ENCODE data around the gene SSBP2. TPM values are rescaled to one million over a fixed set of nuclear protein-coding genes. Genes with fewer than 3 reads are reported as not detected.

SSBP2 gene
- total RNA-seq, 2 experiments from 2014 or later, result 32.5 to 35.4 TPM

DNA sequence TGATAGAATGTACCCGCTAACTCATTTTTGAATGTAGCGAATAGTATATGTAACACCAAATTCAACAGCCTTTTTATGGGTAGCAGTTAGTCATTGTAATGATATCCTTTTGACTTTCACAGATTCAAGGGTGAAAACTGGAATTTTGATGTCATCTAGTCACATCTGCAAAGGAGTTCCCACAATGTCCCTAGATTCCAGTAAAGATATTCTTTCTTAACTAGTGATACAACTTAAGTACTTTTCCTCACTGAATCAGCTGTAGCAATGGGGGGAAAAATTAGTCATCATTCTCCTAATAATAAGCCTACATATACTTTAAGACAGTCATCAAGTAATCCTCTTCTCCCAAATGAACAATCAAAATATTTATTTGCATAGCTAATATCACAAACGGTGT lies 11.5 kb upstream of the SSBP2 start:
- H3K27ac Mint-ChIP-seq, result no peak overlapping the region
- H3K9me3 Mint-ChIP-seq, result no peaks in the 10 kb centered on the region
- no peak for DNase-seq
- no peak overlapping the region for H3K4me3 Mint-ChIP-seq
- peaks cover 8% of the 10 kb centered on the region for H3K4me1 Mint-ChIP-seq
- H3K27me3 Mint-ChIP-seq, result peaks cover 7% of the 10 kb centered on the region
- peaks cover 2% of the 10 kb centered on the region for H3K36me3 Mint-ChIP-seq
- ATAC-seq (ENCODE audit: low read depth), result no peak
- POLR2A ChIA-PET, result no interaction called here

DNA sequence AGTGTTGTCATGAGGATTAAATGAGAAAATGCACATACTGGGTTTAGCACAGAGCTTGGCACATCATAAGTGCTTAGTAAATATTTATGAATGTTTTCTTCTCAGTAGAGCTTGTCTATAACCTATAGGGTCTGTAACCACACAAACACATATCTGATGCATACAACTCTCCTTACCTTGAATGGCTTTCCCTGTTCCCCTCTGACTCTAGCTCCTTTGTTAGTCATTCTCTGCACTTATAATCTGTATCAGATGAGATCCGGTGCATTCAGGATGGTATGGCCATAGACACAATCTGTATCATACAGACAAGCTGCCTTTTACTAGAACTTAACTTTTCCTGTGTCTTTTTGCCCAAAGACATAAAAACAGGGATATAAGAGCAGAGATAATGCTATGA lies 11.1 kb upstream of the SSBP2 start:
- Mint-ChIP-seq H3K36me3 (peaks cover 2% of the 10 kb centered on the region), H3K9me3 (no peaks in the 10 kb centered on the region)

DNA sequence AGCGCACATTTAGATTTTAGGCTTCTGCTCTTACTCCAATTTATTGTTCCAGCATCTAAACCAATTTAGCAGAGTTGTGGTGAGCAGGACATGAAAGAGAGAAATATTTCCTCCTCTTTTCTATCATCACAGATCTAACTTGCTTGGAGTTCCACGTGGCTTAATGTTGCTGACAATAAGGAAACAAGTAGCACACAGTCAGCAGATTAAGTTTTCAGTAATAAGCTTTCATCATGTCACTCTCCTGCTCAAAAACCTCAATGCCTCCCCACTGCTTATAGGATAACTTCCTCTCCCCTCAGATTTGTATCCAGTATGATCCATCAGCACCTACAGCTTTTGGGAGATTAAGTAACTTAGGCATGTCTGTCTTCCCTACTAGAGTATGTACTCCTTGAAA lies 10.4 kb upstream of the SSBP2 start:
- Mint-ChIP-seq H3K4me3 (no peak overlapping the region), H3K27me3 (peaks cover 7% of the 10 kb centered on the region), H3K36me3 (peaks cover 2% of the 10 kb centered on the region), H3K4me1 (peaks cover 8% of the 10 kb centered on the region), H3K9me3 (no peaks in the 10 kb centered on the region), H3K27ac (no peak overlapping the region)
- POLR2A ChIA-PET, result interaction anchor here (1.4 kb wide), 1 partner anchor 10 kb away, joined by 4 read pairs; the partner anchor contains the start of gene SSBP2
- ATAC-seq (ENCODE audit: low read depth) (no peak), DNase-seq (no peak)

More for the DNA sequence above, 11.1 kb upstream of the SSBP2 start:
- Mint-ChIP-seq H3K4me3 (no peak overlapping the region), H3K4me1 (peaks cover 8% of the 10 kb centered on the region), H3K27me3 (peaks cover 7% of the 10 kb centered on the region), H3K27ac (no peak overlapping the region)
- no peak for ATAC-seq (ENCODE audit: low read depth)
- POLR2A ChIA-PET, result no interaction called here
- DNase-seq, result no peak

DNA sequence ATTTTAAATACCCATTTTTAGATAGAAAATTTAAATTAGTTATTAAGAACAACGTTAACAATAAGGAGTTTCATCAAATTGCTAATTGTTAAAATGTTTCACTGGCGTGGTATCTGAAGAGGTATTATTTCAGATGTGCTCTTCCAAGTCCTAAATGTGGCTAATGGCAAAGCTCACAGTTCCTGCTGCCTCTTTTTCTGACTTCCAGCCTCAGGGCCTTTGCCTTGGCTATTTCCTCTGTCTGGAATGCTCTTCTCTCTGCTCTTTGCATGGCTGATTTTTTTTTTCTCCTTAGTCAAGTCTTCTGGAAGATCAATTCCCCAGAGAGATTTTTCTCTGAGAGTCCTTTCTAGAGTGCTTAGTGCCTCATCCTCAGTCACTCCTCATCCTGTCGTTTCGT lies 9.6 kb upstream of the SSBP2 start:
- no peak overlapping the region for H3K4me3 Mint-ChIP-seq
- peaks cover 8% of the 10 kb centered on the region for H3K4me1 Mint-ChIP-seq
- H3K36me3 Mint-ChIP-seq, result peaks cover 2% of the 10 kb centered on the region
- POLR2A ChIA-PET, result interaction anchor here (1.4 kb wide), 1 partner anchor 9 kb away, joined by 4 read pairs; the partner anchor contains the start of gene SSBP2
- ATAC-seq (ENCODE audit: low read depth), result no peak
- no peak overlapping the region for H3K27ac Mint-ChIP-seq
- H3K9me3 Mint-ChIP-seq, result no peaks in the 10 kb centered on the region
- peaks cover 7% of the 10 kb centered on the region for H3K27me3 Mint-ChIP-seq
- no peak for DNase-seq

DNA sequence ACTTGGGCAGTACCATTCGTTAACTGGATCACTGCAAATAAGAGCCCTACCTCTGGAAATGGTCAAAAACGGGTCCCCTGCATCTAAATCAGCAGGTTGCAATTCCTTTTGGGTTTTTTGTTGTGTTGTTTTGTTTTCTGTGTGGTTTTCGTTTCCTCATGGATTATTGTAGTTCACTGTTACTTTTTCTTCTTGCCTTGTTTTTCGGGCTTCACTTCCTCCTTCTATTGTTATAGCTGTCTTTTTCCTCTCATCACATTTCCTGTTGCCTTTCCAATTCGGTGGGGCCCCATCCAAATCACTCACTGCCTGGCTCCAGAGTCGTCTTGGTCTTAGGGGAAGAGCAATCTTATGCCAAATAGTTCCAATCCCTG lies 8.7 kb upstream of the SSBP2 start:
- no peak for DNase-seq
- Mint-ChIP-seq H3K36me3 (peaks cover 2% of the 10 kb centered on the region), H3K4me3 (no peak overlapping the region), H3K9me3 (no peaks in the 10 kb centered on the region), H3K27ac (no peak overlapping the region), H3K27me3 (peaks cover 7% of the 10 kb centered on the region), H3K4me1 (peaks cover 8% of the 10 kb centered on the region)
- no peak for ATAC-seq (ENCODE audit: low read depth)
- POLR2A ChIA-PET, result interaction anchor here (2.2 kb wide), 1 partner anchor 92 kb away, joined by 5 read pairs; no protein-coding TSS in a partner anchor

DNA sequence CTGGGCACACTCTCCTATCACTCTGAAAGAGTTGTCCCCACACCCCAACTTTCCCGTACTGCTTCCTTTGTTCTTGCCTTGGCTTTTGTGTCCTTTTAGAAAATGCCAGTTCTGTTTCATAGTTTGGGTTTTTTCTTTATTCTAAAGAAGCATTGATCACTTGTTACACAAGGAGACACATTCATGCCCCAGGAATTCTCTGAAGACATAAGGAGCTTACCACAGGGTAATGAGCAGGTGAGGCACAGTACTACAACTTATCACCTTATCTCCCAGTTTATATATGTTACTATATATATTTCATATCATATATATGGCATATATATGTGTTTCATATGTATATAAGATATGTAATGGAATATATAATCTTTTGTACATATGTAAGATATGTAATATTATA lies 6.5 kb upstream of the SSBP2 start:
- Mint-ChIP-seq H3K9me3 (no peaks in the 10 kb centered on the region), H3K4me1 (peaks cover 9% of the 10 kb centered on the region), H3K36me3 (peaks cover 5% of the 10 kb centered on the region), H3K27me3 (peaks cover 9% of the 10 kb centered on the region), H3K4me3 (no peak overlapping the region), H3K27ac (no peak overlapping the region)
- ATAC-seq (ENCODE audit: low read depth) (no peak), DNase-seq (no peak)
- POLR2A ChIA-PET, result no interaction called here

DNA sequence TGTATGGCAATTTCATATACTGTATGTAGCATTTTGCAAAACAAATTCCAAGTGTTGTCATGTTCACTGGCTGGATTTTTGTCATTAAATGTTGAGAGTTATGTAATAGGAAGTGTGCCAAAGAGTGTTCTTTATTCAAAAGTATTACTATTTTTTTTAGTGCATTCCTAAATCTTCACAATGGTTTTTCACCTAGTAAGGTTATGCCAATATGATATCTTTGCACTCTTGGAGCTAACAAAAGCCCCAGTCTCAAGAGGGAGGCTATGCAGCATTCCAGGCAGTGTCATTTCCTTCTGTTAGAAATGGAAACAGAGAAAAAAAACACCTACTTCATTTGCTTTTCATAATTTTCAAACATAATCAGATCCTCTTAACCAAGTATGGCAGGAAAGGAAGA lies 5.1 kb upstream of the SSBP2 start:
- peaks cover 11% of the 10 kb centered on the region for H3K4me1 Mint-ChIP-seq

DNA sequence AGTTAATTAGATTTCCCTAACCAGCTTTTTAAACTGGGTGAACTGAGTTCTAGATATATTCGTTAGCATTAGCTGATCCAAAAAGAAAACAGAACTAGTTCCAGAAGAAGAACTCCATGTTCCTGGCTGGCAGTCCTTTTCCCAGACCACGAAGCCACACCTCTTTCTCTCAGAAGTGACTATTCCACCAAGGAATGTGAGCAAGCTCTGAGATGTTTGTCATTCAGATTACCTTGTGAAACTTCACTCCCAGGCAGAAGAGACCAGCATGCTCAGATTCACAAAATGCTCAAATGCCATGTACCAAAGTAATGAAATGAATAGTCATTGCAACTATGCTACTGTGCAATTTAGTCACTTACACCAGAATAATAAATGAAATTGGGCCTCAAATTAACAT lies 4.4 kb upstream of the SSBP2 start:
- DNase-seq, result no peak
- POLR2A ChIA-PET, result no interaction called here
- Mint-ChIP-seq H3K36me3 (peaks cover 5% of the 10 kb centered on the region), H3K4me3 (no peak overlapping the region), H3K9me3 (no peaks in the 10 kb centered on the region), H3K27ac (no peak overlapping the region), H3K4me1 (peaks cover 11% of the 10 kb centered on the region), H3K27me3 (peaks cover 5% of the 10 kb centered on the region)
- no peak for ATAC-seq (ENCODE audit: low read depth)

More for the DNA sequence above, 5.1 kb upstream of the SSBP2 start:
- POLR2A ChIA-PET, result no interaction called here
- peaks cover 5% of the 10 kb centered on the region for H3K27me3 Mint-ChIP-seq
- ATAC-seq (ENCODE audit: low read depth) (no peak), DNase-seq (no peak)
- no peak overlapping the region for H3K27ac Mint-ChIP-seq
- H3K36me3 Mint-ChIP-seq, result peaks cover 5% of the 10 kb centered on the region
- no peak overlapping the region for H3K4me3 Mint-ChIP-seq
- no peaks in the 10 kb centered on the region for H3K9me3 Mint-ChIP-seq

DNA sequence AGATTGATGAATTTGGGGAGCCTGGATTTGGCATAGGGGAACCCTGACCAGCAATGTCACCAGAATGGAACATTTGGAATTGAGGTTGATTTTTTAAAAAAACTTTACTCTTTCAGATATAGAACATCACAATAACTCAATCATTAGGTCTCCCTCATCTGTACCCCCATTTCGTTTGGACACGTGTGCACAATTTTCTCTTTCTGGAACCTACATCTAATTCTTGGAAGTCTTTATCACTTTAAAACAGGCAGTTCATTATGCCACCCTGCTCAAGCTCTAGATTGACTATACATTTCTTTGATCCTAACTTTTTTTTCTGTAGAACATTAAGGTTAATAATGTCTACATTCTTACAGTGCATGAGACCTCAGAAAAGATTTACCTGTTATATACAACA lies 3.7 kb upstream of the SSBP2 start:
- POLR2A ChIA-PET, result no interaction called here
- DNase-seq, result no peak
- H3K9me3 Mint-ChIP-seq, result no peaks in the 10 kb centered on the region
- ATAC-seq (ENCODE audit: low read depth), result no peak
- H3K27me3 Mint-ChIP-seq, result peaks cover 4% of the 10 kb centered on the region
- H3K4me1 Mint-ChIP-seq, result peaks cover 10% of the 10 kb centered on the region
- peaks cover 5% of the 10 kb centered on the region for H3K36me3 Mint-ChIP-seq
- H3K27ac Mint-ChIP-seq, result no peak overlapping the region
- H3K4me3 Mint-ChIP-seq, result no peak overlapping the region

DNA sequence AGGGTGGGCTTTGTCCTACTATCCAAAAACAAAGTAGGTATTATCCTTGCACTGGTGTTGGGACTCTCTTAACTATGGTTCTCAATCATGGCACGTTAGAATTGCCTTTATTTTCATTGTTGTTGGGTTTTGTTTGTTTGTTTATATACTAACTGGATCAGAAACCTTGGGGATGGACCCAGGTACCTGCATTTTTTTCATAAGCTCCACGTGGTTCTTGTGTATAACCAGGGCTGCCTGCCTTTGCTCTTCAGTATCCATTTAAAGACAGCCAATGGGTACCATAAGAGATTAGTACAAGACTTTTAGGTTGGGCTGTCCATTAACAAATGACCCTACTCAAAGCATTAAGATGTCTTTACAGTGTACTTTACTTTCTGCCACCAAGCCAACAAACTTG lies 2.5 kb upstream of the SSBP2 start:
- peaks cover 16% of the 10 kb centered on the region for H3K27me3 Mint-ChIP-seq
- no peak overlapping the region for H3K27ac Mint-ChIP-seq
- ATAC-seq (ENCODE audit: low read depth) (no peak), DNase-seq (no peak)
- peaks cover 15% of the 10 kb centered on the region for H3K4me1 Mint-ChIP-seq
- POLR2A ChIA-PET, result interaction anchor here (6.3 kb wide), 1 partner anchor 99 kb away, joined by 215 read pairs; no protein-coding TSS in a partner anchor
- no peak overlapping the region for H3K4me3 Mint-ChIP-seq
- H3K36me3 Mint-ChIP-seq, result peaks cover 5% of the 10 kb centered on the region
- no peaks in the 10 kb centered on the region for H3K9me3 Mint-ChIP-seq

DNA sequence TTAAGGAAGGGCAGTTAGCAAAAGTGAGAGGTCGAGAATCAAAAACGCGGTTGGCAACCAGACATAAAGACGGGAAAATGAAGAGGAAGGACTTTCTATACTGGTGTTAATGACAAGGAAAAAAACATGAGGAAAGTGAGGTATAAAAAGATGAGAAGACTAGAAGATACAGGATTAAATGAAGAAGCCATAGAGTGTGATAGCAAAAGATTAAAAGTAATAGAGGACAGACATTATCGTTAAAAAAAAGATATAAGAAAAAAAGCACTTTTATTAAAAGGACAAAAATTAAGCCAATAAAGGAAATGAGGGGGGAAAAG lies 1.7 kb upstream of the SSBP2 start:
- POLR2A ChIA-PET, result interaction anchor here (6.3 kb wide), 1 partner anchor 100 kb away, joined by 215 read pairs; no protein-coding TSS in a partner anchor
- Mint-ChIP-seq H3K36me3 (peaks cover 3% of the 10 kb centered on the region), H3K4me3 (no peak overlapping the region), H3K9me3 (no peaks in the 10 kb centered on the region), H3K4me1 (peaks cover 18% of the 10 kb centered on the region), H3K27ac (peak overlapping the region; percentile 63), H3K27me3 (peaks cover 23% of the 10 kb centered on the region)
- no peak for DNase-seq
- ATAC-seq (ENCODE audit: low read depth), result no peak

DNA sequence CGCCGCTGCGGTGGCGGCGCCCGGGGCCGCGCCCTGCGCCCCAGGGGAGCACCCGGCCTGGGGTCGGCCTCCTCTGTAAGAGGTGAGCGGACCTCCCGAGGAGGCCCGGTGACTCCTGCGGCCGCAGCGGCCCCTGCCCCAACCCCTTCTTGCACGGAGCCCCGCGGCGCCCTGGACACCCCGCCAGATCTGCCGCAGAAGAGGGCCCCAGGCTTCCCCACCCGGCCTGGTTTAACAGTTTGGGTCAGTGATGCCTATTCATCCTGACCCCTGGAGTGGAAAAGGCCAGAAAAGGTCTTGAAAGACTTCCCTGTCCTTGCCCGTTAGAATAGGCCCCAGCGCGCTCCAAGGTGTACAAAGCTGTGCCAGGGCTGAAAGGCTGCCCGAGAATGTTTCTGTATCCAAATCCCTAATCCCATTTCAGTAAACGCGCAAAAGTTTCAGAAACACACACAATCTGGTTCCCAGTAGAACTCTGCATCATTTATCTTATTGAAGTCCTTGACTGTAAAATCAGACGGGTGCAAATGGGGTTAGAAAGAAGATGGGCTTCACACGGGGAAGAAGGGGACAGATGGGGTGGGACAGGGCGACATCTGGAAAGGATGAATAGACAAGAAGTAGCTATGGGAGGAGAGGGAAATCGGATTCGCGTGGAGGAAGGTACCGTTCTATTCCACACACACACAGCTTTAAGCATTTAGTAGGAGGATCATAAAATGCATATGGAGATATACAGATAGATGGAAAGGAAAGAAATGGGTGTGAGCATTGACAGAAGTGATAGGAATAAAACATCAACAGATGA lies 1.1 kb upstream of the SSBP2 start:
- H3K27me3 Mint-ChIP-seq, result peaks cover 25% of the 10 kb centered on the region
- H3K4me3 Mint-ChIP-seq, result peak overlapping the region; percentile 92
- POLR2A ChIA-PET, result interaction anchor here (0.9 to 6.3 kb wide), 13 partner anchors 9 to 526 kb away, joined by 3 to 215 read pairs (median 6); partner anchors contain the start of genes ATG10, RPS23 and ZCCHC9
- no peaks in the 10 kb centered on the region for H3K9me3 Mint-ChIP-seq
- DNase-seq (no peak), ATAC-seq (ENCODE audit: low read depth) (no peak)
- H3K36me3 Mint-ChIP-seq, result peaks cover 3% of the 10 kb centered on the region
- peak overlapping the region; percentile 63 for H3K27ac Mint-ChIP-seq
- peaks cover 19% of the 10 kb centered on the region for H3K4me1 Mint-ChIP-seq

DNA sequence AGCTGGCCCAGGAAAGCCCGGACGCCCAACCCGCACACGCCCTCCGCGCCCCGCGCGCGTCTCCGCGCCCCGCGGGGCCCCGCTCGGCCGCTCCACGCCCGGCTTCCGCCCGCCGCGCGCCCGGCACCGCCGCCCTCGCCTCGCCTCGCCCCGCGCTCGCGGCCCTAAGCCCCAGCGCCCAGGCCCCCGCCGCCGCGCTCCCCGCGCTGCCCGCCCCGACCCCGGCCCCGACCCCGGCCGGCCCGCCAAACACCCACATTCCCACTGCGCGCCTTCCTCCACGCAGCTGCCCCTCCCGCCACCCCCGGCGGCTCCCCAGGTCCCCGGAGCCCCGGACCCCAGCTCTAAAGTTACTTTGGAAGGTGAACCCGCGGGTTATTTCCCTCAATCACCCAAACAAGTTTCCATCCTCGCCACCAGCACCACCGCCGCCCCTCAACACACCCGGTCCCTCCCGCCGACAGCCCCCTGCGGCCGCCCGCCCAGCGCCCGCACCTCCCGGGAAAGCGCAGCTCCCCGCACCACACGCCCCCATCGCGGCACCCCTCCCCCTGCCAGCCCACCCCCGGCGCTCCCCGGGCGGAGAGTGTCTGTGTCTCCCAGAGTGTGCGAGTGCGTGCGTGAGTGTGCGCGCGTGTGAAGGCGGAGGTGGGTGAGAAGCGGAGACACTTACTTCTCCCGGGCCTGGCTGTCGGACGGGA lies 439 bp downstream of the SSBP2 start:
- H3K27ac Mint-ChIP-seq, result peak overlapping the region; percentile 91
- POLR2A ChIA-PET, result interaction anchor here (0.6 to 6.3 kb wide), 22 partner anchors 9 to 527 kb away, joined by 3 to 215 read pairs (median 4); partner anchors contain the start of genes ATG10, RPS23 and ZCCHC9
- peak; percentile 26 for ATAC-seq (ENCODE audit: low read depth)
- peaks cover 34% of the 10 kb centered on the region for H3K27me3 Mint-ChIP-seq
- no peaks in the 10 kb centered on the region for H3K9me3 Mint-ChIP-seq
- DNase-seq, result peak; percentile 71
- H3K36me3 Mint-ChIP-seq, result peaks cover 3% of the 10 kb centered on the region
- peaks cover 24% of the 10 kb centered on the region for H3K4me1 Mint-ChIP-seq
- peak overlapping the region; percentile 92 for H3K4me3 Mint-ChIP-seq

All from activated naive CD8-positive, alpha-beta T cell treated with anti-CD3 and anti-CD28 coated beads, Interleukin-2, amount 10 ng/mL, durations not matched to agents 7 days and 5 days (primary cell).